ES-I3 (cell line): ENCODE measurements around the gene IL16.

Experiments used
- H3K36me3 ChIP-seq: 2 replicates; pipeline ENCODE4 v1.6.1; 2013; ENCODE audit warnings: mild to moderate bottlenecking, low read length, control low read depth, moderate library complexity; ENCODE audit not compliant: insufficient read depth
- H3K4me1 ChIP-seq: 2 replicates; pipeline ENCODE4 v1.6.1; 2013; ENCODE audit warnings: mild to moderate bottlenecking, control low read depth, low read length; ENCODE audit not compliant: insufficient read depth
- H3K9ac ChIP-seq: 2 replicates; pipeline ENCODE4 v1.6.1; 2013; ENCODE audit warnings: low read depth, mild to moderate bottlenecking, low read length, moderate library complexity
- H3K9me3 ChIP-seq: 2 replicates; pipeline ENCODE4 v1.6.1; 2013; ENCODE audit warnings: mild to moderate bottlenecking, low read length, moderate library complexity; ENCODE audit not compliant: control insufficient read depth, insufficient read depth

The IL16 gene

GRCh38 chr15:81276967-81277366 is 80.3 kb downstream of the IL16 start:
- Histone ChIP-seq H3K36me3 (no peaks in the 10 kb centered on the region), H3K9me3 (0 out of 2 replicates have a peak, but pooled peaks cover 2% of the 10 kb centered on the region), H3K9ac (no peak overlapping the region), H3K4me1 (no peaks in the 10 kb centered on the region)

GRCh38 chr15:81277851-81278250 is 81.2 kb downstream of the IL16 start:
- Histone ChIP-seq H3K9ac (no peak overlapping the region), H3K4me1 (no peaks in the 10 kb centered on the region), H3K9me3 (0 out of 2 replicates have a peak, but pooled peaks cover 2% of the 10 kb centered on the region), H3K36me3 (no peaks in the 10 kb centered on the region)

DNA sequence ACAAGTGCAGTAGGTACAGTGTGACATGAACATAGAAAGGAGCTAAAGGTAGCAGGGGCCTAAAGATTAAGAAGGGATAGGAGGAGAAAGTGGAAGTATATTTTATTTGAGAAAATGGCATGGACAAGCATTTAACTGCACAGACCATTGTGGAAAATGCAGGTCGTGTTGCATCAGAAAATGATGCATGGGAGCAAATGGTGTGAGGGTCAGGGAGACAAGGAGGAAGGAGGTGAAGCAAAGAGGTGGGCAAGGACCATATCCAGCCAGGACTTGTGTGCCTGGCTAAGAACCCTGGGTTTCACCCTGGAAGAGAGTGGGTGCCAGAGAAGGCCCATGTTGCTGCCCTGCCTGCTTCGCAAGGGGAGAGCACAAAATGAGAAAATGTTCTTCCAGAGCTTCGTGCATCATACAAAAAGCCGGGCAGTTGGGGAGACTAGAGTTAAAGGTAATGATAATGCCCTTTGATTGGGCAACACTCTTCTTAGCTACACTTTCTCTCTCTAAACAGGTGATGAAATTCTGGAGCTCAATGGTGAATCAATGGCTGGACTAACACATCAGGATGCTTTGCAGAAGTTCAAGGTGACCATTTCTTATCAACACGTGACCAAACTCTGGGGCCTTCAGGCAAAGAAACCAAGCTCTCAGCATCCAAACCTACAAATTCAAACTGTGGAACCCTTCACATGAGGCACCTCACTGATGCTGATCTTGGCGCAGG is 81.8 kb downstream of the IL16 start:
- Histone ChIP-seq H3K9me3 (0 out of 2 replicates have a peak, but pooled peaks cover 2% of the 10 kb centered on the region), H3K9ac (no peak overlapping the region), H3K4me1 (no peaks in the 10 kb centered on the region), H3K36me3 (no peaks in the 10 kb centered on the region)

DNA sequence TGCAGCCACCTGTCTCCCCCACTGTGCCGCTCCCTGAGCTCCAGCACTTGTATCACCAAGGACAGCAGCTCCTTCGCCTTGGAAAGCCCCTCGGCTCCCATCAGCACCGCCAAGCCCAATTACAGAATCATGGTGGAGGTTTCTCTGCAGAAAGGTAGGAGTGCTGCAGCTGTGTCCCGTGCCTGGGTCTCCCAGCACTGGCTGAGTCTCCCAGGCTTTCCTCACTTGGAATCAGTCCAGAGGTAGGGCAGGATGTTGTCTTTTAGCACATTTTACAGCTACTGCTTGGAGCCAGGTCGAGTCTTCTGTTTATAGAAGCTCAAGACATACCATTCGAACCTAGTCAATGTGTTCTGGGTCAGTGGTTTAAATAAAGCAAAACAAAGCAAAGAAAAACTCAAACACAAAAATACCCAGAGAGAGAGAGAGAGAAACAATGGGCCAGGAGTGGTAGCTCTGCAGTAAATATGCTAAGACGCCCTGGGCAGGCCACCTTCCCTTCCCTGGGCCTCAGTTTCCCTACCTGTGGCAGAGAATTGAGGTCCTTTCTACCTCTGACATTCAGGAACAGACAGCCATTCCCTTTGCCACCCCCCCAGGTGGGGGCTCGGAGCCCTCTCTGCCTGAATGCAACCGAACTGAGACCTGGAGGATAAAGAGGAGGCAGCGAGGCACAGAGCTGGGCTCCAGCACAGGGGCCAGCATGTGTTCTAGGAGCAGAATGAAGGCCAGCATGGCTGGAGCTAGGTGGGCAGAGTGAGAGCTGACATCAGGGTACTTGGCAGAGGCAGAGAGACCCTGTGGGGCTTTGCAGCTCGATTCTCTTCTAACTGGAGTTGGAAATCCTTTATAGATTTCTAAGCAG is 83.2 kb downstream of the IL16 start:
- H3K36me3 ChIP-seq: no peaks in the 10 kb centered on the region
- H3K4me1 ChIP-seq: no peaks in the 10 kb centered on the region

DNA sequence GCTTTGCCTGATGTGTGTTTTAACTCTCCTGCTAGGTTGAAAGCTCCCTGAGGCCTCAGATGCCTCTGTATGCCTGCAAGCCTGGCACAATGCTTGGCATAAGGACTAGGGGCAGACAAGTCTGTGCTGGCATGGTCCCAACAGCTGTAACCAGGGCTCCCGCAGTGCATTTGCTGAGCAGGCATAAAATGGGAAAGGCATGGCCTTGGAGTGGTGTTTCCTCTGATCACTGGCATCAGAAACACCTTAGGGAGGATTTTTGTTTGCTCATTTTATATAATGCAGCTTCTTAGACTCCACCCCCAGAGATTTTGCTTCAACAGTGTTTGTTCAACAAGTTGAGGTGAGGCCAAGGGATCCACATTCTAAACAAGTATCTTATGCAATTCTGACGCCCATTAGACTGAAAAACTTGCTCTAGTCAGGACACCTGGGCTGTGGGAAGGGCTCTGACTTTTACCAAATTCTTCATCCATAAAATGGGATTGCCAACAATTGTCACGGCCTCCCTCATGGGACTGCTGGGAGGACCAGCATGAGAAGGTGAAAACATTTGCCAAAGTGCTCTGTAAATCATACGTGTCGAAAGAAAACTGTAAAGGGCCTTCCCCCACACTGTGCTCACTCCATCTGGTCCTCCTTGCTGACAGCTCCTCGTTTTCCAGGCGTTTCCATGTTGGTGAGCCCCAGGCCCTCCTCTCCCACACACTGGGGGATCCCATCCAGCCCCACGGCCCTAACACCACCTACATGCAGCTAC is 84.2 kb downstream of the IL16 start:
- H3K9me3 ChIP-seq: 0 out of 2 replicates have a peak, but pooled peaks cover 2% of the 10 kb centered on the region
- no peaks in the 10 kb centered on the region for H3K4me1 ChIP-seq
- H3K36me3 ChIP-seq: no peaks in the 10 kb centered on the region
- no peak overlapping the region for H3K9ac ChIP-seq

More for the DNA sequence above, 83.2 kb downstream of the IL16 start:
- Histone ChIP-seq H3K9me3 (0 out of 2 replicates have a peak, but pooled peaks cover 2% of the 10 kb centered on the region), H3K9ac (no peak overlapping the region)

DNA sequence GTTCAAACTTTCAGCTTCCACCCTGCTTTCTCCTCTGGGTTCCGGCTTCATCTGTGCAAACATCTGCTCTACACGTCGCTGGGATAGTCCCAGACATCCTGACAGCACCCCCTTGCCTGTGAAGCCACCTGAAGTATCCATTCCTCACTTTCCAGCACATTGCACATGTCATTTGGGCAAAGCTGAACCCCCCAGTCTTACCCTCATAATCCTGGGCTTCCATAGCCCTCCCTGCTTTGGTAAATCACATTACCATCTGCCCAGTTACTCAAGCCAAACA is 84.7 kb downstream of the IL16 start:
- Histone ChIP-seq H3K9me3 (0 out of 2 replicates have a peak, but pooled peaks cover 2% of the 10 kb centered on the region), H3K36me3 (no peaks in the 10 kb centered on the region), H3K4me1 (no peaks in the 10 kb centered on the region), H3K9ac (no peak overlapping the region)

DNA sequence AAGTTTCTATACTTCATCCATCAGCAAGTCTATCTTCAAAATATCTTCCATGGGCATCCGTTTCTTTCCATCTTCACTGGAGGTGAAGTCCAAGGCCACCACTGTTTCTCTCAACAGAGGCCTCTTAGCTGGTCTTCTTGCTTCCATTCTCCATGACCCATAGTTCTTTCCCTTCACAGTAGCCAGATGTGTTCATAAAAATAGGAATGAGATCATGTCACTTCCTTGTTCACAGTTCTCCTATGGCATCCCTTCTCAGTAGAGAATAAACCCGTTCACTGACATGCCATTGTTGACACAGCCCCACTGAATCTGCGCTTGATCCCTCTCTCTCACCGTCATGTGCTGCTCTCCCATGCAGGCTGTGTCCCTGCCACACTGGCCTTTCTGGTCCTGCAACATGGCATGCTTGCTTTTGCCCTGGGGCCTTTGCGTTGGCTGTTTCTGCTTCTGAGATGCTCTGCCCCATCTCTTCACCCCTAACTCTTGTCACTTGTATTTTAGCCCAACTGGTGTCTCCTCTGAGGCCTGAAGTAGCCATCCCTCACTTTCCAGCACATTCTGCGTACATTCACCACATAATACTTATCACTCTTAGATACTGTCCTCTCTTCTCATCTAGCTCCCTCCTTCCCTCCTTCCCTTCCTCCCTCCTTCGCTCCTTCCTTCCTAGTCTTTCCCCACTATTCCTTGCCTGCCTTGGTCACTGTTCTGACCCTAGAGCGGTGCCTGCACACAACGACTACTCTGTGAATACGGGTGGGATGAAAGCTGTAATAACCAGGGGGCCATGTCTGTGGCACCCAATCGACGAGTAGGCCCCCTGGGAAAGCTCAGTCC is 85.3 kb downstream of the IL16 start:
- H3K4me1 ChIP-seq: no peaks in the 10 kb centered on the region
- H3K9me3 ChIP-seq: 0 out of 2 replicates have a peak, but pooled peaks cover 2% of the 10 kb centered on the region
- H3K36me3 ChIP-seq: no peaks in the 10 kb centered on the region
- no peak overlapping the region for H3K9ac ChIP-seq

GRCh38 chr15:81282606-81282895 is 85.9 kb downstream of the IL16 start:
- no peaks in the 10 kb centered on the region for H3K4me1 ChIP-seq

GRCh38 chr15:81282911-81283310 is 86.2 kb downstream of the IL16 start:
- Histone ChIP-seq H3K36me3 (no peaks in the 10 kb centered on the region), H3K9me3 (0 out of 2 replicates have a peak, but pooled peaks cover 2% of the 10 kb centered on the region), H3K4me1 (no peaks in the 10 kb centered on the region), H3K9ac (no peak overlapping the region)

More at GRCh38 chr15:81282606-81282895, 85.9 kb downstream of the IL16 start:
- Histone ChIP-seq H3K9ac (no peak overlapping the region), H3K36me3 (no peaks in the 10 kb centered on the region), H3K9me3 (0 out of 2 replicates have a peak, but pooled peaks cover 2% of the 10 kb centered on the region)

GRCh38 chr15:81284256-81285031 is 87.8 kb downstream of the IL16 start:
- H3K4me1 ChIP-seq: no peaks in the 10 kb centered on the region
- H3K9me3 ChIP-seq: no peaks in the 10 kb centered on the region
- H3K9ac ChIP-seq: no peak overlapping the region
- no peaks in the 10 kb centered on the region for H3K36me3 ChIP-seq

DNA sequence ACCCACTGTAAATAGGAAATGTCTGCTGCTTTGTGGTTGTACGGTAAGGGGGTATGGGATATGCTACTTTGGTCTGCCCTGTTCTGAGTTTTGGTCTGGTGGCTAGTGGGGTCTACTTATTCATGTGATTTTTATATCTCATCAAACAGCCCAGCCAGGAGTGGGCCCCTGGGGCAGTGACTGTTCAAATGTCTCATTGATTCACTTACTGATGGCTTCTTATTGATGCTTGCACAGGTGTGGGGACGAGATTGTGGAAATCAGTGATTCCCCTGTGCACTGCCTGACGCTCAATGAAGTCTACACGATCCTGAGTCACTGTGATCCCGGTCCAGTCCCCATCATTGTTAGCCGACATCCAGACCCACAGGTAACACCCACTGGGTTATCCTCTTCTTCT is 88.8 kb downstream of the IL16 start:
- H3K9ac ChIP-seq: no peak overlapping the region
- no peaks in the 10 kb centered on the region for H3K4me1 ChIP-seq
- no peaks in the 10 kb centered on the region for H3K9me3 ChIP-seq
- H3K36me3 ChIP-seq: no peaks in the 10 kb centered on the region

DNA sequence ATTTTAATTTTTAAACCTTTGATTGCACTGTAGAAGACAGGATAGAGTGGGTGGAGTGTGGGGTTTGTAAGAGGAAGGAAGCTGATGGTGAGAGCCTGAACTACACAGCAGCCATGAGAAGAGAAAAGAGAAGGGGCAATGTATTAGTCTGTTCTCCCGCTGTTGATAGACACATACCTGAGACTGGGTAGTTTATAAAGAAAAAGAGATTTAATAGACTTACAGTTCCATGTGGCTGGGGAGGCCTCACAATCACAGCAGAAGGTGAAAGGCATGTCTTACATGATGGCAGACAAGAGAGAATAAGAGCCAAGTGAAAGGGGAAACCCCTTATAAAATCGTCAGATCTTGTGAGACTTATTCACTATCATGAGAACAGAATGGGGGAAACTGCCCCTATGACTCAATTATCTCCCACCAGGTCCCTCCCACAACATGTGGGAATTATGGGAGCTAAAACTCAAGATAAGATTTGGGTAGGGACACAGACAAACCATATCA is 90.0 kb downstream of the IL16 start:
- Histone ChIP-seq H3K9ac (no peak overlapping the region), H3K36me3 (no peaks in the 10 kb centered on the region), H3K9me3 (no peaks in the 10 kb centered on the region), H3K4me1 (no peaks in the 10 kb centered on the region)

DNA sequence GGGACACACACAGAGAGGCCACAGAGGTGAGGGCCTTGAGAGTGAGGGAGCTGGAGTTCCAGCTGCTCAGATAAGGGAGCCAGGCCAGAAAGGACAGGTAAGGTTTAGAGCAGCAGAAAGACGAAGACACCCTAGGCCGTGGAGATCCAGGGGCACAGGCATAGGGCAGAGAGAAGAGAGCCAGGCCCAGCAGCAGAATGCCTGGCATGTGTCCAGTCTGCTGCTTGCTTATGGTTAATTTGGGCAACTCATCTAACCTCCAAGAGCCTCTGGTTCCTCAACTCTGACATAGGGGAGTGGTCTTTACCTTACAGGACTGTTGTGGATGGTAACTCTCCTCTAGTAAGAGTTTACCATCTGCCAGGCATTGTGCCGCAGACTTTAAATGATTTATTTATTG is 91.4 kb downstream of the IL16 start:
- H3K9ac ChIP-seq: no peak overlapping the region
- H3K4me1 ChIP-seq: no peaks in the 10 kb centered on the region
- H3K9me3 ChIP-seq: no peaks in the 10 kb centered on the region
- H3K36me3 ChIP-seq: no peaks in the 10 kb centered on the region
